Measurements from ENCODE around the gene GLDN. TPM values are rescaled to one million over a fixed set of nuclear protein-coding genes. Genes with fewer than 3 reads are reported as not detected.
A peak's percentile ranks its signal among the peaks of the same experiment; 100 is the strongest.

Gene GLDN
- total RNA-seq, 1 donor from 2014 or later, result 2.3 TPM

DNA sequence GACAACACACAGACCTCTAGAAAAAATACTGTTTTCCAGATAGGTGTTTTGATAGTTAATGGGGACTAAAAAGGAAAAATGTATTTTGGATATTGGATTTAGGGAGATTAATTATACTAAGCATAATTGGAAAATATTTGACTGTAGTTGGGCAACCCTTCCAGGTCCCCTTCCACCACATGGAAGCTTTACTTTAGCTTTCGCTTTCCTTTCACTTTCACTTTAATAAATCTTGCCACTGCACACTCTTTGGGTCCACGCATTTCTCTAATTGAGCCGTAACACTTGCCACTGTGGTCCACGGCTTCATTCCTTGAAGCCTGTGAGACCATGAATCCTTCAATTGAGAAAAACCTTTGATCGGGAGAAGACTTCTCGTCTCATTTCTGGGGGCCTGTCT lies 15.5 kb downstream of the GLDN start:
- no peak for DNase-seq

DNA sequence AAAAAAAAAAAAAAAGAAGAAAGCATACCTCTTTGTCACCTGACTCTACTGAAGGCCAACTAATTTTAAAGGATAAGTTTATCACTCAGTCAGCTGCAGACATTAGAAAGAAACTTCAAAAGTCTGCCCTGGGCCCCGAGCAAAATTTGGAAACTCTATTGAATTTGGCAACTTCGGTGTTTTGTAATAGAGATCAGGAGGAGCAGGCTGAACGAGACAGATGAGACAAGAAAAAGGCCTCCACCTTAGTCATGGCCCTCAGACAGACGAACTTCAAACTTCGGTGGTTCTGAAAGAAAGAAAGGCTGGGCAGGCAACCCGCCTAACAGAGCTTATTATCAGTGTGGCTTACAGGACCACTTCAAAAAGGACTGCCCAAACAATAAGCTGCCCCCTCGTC lies 18.5 kb downstream of the GLDN start:
- no peak for DNase-seq

DNA sequence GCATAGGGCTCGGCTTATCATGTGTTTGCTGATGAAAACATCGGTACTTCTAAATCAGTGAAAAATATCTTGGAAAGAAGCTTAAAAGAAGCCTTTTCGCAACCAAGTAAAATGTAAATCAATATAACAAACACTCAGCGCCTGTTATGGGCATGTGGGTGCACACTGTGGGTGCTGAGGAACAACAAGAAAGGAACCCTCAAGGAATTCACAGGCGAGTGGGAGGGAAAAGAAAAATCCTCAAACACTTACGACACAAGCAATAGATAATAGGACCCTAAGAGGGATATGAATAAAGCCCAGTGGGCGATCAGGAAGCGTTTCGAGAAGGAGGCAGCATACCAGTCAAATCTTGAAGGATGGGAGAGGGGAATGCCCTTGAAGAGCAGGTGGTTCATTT lies 21.9 kb downstream of the GLDN start:
- DNase-seq, result no peak

DNA sequence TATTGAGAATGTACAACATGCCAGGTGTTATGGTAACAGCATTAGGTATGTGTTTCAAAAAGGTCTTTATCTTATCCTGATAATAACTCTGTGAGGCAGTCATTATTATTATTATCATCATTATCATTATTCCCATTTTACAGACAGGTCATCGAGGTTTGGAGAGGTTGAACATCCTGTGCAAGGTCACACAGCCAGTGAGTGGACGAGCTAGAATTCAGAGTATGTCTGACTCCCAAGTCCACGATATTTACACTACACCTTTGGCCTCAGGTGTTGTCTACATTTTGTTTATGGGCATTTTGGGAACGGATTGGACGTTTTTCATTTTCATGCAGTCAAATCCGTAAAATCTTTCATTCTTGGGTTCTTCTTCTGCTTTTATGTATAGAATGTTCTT lies 24.0 kb downstream of the GLDN start:
- no peak for DNase-seq

DNA sequence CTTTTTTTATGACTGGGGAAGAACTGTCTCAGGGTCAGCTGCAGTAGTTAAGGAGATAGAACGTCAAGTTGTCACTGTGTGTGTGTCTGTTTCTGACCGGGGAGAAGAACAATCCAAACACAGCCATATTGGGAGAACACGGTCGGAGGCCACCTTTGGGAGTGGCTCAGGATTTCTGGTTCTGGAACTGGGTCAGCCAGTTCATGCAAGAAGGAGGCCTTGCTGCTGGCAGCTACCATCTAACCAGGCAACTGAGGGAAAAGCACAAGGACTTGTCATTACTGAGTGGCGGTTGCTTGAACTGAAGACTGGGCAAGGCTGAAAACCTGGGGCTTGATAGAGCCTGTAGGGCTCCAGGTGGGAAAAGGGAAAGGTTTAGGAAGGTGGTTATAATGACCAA lies 24.6 kb downstream of the GLDN start:
- no peak for DNase-seq

DNA sequence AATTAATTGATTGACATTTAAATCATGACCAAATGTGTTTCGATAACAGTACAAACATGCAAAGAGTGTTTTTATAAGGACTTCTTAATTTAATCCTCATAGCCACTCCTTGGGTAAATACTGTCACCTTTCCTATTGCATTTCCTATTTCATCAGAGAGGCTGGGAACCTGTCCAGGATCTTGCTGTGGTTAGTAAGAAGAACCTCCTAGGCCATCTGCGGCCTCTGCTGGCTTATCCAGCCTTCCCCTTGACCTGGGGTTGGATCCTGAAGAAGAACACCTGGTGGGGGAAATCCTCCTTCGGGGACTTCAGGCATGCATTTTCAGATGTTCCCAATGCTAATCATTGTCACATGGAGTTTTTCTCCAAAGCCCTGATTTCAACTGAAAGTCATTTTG lies 25.5 kb downstream of the GLDN start:
- DNase-seq, result no peak

DNA sequence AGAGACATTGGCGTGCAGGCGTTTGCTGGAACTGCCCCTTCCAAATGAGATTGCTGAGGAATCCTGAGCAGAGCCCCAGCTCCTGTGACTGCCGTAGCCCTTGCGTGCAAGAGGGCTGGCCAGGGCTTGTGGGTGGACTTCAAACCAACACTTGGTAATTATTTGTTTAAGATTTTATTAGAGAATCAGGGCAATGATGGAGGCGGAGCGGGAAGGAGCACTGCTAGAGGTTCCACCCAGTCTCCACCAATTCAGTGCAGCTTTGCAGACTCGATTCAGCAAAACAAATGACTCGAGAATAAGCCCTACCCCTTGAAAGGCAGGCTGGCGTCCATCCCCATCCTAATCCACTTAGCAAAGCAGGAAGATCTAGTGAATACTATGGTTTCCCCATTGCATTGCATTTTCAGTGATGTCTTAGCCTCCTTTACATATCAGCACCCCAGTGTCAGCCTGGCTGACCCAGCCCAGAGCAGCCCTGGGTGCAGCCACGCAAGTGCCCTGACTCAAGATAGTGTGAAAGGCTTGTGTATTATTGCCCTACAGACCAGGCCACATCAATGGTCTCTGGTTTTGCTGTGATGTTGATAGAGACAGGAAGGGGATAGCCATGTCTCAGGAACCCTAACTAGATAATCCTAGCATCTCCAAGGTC lies 26.0 kb downstream of the GLDN start:
- no peak for DNase-seq

DNA sequence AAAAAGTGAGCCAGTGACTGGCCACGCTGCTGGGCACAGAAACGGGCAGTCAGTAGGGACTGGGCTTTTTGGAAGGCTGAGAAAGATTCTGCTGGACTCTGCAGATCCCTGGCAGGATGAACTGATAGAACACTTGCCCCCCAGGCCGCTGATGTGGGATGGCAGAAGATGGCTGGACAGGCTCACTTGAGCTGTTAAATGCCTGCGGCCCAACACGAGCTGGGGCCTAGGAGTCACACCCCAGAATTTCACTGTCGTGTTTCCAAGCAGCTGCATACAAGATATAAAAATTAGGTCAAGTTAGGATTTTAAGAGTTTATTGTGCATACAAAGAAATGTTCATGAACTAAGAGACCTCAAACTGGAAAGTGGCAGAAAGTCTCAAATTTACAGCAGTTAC lies 26.9 kb downstream of the GLDN start:
- no peak for DNase-seq

DNA sequence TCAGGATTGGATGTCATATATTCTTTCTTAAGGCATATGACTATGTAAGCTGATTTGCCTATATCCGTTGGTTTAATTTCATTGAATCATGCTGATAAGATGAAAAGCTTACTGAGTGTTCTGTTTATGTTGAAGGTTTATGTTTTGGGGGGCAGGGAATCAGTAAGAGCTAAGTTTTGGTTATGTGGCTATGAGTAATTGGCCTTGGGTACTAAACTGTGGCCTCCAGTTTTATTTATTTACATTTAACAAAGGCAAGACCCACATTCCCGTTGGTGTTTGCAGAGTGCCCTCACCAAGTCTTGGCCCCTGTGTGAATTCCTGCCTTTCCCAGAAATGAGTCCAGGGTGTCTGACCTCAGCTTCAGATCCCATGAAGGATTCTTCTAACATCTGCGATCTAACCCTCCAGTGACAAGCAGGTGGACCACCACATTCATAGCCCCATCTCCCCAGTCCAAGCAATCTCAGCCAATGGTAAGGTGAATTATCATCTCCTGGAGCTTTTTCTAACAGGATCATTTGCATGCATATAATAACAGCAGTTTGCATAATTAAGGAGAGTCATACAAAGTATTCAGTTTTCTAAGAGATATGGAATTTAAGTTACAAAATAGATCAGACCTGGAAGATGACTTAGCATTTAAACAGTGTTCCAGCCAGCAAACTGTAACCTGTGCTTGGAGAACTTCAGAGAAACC lies 27.4 kb downstream of the GLDN start:
- no peak for DNase-seq

DNA sequence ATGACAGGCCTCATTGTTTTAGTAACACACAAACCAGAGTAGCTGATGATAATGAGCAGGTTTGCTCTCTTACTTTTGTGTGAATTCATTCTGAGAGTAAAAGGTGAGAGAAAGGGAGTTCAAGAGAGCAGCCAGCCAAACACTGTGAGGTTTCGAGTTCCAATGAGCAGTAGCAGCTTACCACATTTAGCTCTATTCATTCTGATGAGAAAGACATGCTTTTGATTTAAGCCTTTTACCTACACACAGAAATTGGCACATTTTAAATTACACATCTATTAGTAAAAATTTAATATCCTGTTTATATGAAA lies 28.0 kb downstream of the GLDN start:
- DNase-seq, result no peak

DNA sequence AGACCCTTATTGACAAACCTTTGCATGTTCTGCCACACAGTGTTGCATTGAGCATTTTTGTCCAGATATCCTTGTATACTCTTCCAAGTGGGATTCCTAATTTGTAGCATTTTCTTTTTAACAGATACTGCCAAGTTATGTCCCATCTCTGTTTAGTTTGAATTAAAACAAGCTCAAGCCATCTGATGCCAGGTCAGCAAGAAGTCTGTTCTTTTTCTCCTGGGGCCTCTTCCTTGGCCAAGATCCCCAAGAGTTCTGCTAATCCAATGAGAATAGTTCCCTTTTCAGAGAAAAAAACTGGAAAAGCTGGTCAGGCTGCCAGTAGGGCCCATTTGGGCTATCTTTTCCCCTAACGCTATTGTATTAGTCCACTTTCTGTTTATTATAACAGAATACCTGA lies 29.8 kb downstream of the GLDN start:
- no peak for DNase-seq

DNA sequence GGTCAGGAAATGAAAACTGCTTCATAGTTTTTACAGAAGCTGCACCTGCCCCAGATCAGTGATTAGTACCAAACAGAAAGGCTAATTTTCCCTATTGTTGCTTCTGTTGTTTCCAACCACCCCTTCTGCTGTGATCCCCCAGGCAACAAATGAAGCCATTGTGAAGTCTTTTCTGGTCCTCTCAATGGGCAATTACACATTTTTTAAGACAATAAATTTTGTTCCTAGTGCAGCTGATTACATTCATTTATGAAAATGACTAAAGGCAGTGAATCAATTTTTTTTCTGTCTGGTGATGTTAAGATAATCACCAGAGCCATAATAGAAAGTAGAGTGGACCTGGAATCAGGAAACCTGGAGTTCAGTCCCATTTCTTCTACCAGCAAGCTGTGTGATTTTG lies 32.7 kb downstream of the GLDN start:
- no peak for DNase-seq

DNA sequence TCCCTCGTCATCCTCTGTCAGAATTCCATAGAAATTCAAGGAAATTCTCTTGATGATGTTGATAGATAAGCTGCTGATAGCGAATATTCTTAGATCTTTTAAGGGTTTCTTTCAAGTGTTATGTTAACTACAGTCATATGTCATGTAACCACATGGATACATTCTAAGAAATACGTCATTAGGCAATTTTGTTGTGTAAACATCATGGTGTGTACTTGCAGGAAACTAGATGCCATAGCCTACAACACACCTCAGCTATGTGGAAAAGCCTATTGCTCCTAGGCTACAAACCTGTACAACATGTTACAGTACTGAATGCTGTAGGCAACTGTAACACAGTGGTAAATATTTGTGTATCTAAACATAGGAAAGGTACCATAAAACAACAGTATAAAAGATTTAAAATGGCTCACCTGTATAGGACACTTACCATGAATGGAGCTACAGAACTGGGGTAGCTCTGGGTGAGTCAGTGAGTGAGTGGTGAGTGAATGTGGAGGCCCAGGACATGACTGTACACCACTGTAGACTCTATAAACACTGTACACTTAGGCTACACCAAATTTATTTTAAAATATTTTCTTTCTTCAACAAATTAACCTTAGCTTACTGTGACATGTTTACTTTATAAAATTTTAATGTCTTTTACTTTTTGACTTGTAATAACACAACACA lies 34.6 kb downstream of the GLDN start:
- no peak for DNase-seq

DNA sequence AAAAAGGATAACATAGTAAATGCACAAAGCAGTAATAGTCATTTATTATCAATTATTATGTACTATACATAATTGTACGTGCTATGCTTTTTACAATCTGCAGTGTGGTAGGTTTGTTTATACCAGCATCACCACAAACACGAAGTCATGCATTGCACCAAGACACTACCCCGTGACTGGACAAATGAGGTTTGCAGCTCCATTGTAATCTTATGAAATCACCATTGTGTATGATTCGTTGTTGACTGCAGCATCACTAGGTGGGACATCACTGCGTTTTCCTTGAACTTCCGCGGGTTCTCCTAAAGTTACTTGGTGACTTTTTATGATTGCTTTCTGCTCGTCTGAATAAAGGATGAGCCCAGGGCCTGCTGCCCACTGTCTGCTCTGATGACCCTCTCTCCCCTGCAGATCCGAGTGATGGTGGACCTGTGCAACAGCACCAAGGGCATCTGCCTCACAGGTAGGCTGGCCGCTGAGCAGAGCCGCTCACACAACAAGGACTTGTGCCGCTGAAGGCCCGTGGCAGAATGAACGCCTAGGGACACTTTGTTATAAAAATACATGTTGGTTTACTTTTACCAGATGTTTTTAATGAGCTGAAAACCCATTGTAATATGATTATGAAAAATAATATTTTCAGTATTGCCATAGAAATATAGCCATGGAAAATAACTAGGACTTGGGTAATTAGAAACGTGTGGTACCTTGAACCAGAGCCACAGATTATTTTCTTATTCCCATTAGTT lies 35.8 kb downstream of the GLDN start:
- DNase-seq, result no peak

DNA sequence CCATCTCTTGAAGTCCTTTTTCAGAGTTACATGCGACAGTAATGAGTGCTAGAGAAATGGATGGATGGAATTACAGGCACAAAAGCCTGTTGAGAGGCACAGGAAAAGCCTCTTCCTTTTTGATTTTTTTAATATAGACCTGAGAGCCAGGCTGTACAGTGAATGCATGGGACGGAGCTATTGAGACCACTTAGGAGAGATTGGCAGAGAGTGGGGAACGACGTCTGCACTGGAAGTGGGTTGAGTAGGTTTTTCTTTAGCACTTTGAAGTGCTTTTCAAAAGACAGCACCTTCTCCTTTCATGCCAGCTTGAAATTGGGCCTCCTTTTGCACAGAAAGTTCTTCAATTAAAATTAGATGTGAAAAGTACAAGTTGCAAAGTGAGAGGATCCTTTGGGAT lies 37.0 kb downstream of the GLDN start:
- no peak for DNase-seq

DNA sequence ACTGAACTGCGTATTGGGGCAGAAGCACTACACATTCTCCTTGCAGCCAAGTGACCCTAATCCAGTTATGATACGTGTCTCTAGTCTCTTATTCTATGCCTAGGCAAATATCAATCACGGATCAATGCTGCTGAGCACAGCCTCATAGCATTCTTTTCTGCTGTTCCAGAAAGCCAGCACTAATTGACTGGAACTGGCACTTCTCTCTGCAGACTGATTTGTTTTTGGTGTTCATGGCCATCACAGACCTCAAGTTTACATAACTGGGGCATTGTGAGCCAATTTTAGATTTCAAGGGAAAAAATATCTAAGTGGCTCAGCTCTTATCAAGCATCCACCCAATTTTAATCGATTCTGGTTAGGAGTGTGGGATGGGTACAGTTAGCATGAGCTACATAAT lies 37.9 kb downstream of the GLDN start:
- DNase-seq, result no peak

DNA sequence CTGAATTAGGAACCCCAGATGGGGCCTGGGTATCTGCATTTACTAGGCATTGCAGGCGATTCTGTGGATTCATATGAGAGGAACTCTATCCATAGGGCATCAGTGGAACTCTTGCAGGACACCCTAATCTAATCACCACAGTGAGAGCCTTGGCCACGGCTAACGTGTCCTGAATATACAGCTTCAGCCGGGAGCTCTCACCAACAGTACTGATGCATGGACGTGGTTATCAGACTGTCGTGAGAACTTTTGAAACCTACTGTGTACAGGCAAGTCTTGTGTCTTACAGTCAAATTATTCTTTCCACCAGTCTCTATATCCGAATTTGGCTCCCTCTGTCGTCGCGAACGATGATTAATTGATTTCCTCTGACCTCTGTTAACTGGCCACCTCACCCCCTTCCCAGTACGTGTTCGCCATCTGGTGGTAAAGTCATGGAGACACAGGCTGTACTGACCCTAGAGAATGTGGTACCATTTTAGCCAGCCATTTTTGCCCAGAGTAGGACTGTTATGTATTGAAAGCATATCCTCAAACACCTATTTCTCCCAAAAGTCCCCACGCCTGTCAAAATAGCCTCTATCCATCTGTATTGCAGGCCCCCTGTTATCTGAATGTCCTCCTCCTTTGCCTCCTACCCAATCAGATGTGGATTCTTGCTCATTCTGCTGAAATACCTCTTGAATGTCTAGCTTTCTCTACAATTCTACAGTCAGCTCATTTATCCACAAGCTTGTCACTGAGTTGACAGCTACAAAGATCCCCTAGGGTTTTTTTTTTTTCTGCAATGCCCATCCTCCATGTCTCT lies 39.7 kb downstream of the GLDN start:
- DNase-seq, result peak; percentile 58

DNA sequence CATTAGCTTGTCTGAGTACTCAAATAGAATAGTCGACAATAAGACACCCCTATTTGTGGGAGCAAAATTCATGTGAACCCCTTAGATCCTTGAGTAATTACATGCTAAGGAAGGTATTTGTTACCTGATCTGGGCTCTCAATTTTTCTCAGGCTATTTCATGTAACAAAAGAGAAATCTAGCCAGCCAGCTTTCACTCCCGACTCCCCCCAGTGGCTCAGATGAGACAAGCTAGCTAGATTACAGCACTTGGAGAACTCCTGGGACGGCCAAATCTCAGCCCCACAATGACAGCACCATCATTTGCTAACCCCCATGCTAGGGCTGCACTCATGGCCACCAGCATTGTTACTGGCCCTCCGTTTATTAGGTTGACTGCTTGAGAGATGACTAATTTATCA lies 41.3 kb downstream of the GLDN start:
- no peak for DNase-seq

DNA sequence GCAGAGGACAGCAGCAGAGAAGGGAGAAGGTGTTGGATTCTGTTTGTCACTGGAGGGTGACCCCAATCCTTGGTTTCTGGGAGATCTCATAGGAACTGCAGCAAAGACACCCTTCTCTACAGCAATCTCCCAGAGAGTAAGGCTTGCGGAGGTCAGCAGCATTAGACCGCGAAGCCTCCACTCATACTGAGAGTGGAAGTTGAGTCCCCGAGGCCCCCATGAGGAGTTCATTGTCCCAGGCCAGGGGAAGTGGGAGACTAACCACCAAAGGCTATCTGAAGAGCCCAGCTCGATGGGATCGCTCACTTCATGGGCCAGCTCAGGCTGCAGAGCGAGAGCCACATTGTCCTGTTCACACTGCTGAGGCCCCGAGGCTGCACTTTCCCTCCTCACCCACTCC lies 44.6 kb downstream of the GLDN start:
- no peak for DNase-seq

DNA sequence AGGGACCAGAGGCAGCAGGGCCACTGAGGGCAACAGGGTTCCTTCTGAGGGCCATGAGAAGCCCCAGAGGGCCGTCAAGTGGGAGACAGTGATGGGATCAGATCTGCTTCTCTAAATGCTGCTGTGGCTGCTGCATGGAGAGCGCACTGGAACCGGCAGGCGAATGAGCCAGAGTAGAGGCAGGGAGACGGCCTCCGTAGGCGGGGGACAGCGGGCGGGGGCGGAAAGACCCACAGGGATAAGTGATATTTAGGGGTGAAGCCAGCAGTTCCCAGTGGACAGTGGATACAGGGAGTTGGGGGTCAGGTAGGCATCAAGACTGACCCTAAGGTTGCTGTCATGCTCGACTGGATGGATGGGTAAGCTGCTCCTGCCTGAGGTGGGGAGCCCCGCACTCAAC lies 45.0 kb downstream of the GLDN start:
- no peak for DNase-seq

DNA sequence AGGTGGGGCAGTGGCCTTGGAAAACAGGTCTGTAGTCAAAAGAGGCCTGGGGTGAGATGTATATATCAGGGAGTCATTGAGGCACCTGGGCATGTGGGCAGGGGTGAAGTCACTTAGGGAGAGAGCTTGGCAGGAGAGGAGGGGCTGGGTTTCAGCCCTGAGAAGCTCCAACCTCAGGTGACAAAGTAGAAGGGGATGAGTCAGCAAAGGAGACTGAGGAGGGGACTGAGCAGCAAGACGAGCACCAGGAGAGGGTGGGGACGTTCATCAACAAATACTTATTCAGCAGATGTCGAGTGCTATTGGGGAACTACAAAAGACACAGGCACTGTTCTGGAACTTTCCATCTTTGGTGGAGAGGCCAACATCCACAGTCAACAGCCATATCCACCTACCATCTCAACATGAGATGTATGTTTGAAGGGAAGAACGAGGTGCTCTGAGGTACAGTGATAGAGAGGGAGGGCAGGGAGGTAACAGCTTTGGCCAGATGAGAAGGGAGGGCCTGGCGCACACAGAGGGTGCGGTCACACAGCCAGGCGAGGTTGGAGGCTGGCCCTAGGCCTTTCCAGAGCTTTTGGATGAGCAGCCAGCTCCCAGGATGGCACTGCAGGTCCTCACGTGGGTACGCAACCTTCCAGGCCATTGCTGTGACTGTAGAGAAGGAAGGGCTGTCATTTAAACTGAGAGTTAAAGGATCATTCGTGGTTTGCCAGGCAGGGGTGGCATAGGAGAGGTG lies 45.7 kb downstream of the GLDN start:
- DNase-seq, result no peak

DNA sequence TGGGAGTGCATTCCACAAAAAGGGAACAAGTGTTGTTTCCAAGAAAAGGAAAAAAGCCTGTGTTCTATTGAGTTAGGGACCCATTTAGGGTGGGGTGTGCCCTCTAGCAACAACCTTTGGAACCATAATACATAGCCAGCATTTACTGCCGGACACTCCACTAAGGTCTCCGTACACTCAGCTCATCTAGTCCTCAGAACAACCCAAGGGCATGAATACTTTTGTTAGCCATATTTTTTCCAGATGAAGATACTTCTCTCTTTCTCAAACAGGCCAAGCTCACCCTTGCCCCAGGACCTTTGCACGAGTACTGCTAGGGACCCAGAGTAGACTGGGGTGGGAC lies 46.2 kb downstream of the GLDN start:
- DNase-seq, result no peak

Measured in occipital lobe (tissue), 2 donors.